Peyer's patch (tissue), 4 donors: Measurements from ENCODE around the gene ZNF804B.

ENCODE experiments used
- CTCF ChIP-seq, 6 experiments: fragments of 450-650 bp in 4 of 6; fragments of 200-600 bp in 2 of 6; sonication (generic) in 1 of 6; IDR thresholded peaks; one replicate each; pipeline ENCODE4 v1.5.1; 2017 to 2019; ENCODE audit warnings: antibody characterized with exemption in 6 of 6, mild to moderate bottlenecking in 3 of 6, moderate library complexity in 1 of 6
- POLR2A ChIP-seq, 2 donors: fragments of 450-650 bp; IDR thresholded peaks; one replicate each; pipeline ENCODE4 v1.5.1; 2017; ENCODE audit warnings: antibody characterized with exemption in 2 of 2, mild to moderate bottlenecking in 2 of 2, moderate library complexity in 2 of 2

DNA sequence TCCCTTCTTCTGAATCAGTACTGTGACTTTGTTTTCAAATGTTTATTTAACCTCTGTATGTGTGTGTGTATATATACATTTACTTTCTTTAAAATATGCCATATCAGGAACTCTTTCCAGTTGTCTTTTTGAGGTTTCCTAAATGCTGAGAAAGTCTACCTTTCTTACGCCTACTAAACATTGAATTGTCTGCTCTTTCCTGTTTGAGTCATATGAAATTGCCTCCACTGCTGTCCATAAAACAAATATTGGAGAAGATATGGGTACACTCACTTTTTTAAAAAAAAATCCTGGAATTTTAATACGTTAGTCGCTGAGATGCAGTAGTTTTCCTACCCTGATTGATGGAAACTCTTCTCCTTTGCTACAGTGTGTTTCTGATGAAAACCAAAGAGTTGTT lies 334.8 kb downstream of the ZNF804B start:
- TF ChIP-seq CTCF (IDR thresholded peaks at IDR 0.05) = no peak
- no peak for TF ChIP-seq POLR2A (IDR thresholded peaks at IDR 0.05)
